Esophagus mucosa (tissue), 1 donor: Measurements from ENCODE around the gene KIRREL1. TPM values are rescaled to one million over a fixed set of nuclear protein-coding genes. Genes with fewer than 3 reads are reported as not detected.

Experiments
- ATAC-seq: fragments of 200-7000 bp; cut with Tn5 transposase; one replicate; pipeline ENCODE4 v1.9.1; 2020
- total RNA-seq: library from RNA; stranded (reverse); gene quantifications from one replicate; pipeline ENCODE4 v1.2.4, GENCODE V29; 2023
- donor health status: DM: yes; HTN: yes; CAD: no.

KIRREL1 gene
- total RNA-seq, 1 donor from 2014 or later, result 9.9 TPM

DNA sequence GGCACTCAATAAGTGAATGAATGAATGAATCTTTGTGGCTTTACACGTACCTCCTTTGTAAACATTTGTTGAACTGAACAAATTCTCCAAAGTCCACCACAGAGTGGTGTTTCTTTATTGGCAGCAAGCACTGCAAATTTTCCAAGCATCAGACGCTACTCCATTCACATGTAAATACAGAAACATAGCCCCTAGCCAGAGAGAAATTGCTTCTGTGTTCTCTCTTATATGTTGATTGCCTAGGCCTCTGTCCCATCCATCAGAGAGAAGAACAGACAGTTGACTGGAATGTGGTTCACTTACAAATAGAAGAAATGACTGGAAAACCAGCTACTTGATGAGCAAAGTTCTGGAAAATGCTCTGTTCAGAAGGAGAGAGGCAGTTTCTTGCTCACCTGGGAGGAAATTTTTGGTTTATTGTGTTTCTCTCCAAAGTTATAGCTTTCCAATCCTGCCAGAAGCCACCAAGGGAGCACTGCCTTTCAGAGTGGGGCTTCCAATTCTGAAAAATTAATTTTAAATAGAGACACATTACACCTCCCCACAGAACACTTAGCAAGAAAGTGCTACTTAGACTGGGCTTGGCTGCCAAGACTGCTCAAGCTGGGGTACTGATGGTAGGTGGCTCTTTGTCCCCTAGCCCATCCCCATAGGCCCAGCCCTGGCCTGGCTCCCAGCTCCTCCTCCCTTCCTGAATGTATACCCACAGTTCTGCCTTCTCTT is 18.1 kb upstream of the KIRREL1 start:
- no peak for ATAC-seq

DNA sequence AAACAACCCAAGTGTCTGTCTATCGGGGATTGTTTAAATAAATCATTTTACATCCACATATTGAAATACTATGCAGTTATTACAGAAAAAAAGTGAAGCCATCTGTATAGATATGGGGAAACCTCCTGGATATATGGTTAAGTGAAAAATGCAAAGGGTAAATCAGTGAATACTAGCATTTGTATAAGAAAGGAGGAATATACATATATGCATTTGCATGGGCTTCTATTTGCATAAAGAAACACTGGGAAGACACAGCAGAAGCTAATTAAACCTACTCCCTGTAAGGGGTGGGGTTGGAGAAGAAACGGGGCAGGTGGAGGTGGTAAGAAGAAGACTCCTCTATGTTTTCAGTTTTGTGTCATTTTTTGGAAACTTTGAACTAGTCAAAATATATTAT is 16.6 kb upstream of the KIRREL1 start:
- ATAC-seq, result no peak

DNA sequence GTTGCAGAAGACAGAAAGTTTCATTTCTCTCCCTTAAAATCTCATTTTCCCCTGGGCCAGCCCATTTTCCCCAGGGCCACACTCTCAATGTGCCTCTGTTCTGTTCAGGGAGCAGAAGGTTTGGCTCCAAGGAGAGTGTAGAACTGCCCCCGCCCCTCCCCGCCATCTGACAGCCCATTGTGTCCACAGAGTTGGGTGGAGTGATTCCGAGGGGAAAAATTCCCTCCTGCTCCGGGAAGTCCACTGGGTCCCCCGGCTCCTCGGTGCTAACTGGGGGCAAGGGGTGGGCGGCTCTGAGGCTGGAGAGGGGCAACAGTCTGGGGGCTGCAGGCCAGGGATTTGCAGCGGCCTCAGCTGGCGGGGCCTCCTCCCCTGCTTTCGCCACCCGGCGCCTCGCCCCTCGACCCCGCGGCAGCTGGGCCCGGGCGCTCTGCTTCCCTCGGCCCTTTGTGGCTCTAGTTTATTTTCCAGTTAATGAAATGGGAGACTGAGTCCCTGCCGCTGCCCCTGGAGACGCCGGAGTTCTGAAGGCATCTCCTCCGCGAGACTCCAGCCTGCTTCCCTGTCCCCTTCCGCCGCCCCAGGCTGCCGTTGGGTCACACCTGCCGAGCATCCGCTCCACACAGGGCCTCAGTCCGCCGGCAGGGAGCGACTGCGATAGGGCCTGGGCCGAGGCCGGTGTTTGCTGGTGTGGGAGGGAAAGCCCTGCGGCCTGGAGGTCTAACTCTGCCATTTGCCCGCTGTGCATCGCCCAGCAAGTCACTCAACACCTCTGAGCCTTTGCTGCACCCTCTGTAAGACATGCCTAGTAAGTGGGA is 14.7 kb upstream of the KIRREL1 start:
- no peak for ATAC-seq

DNA sequence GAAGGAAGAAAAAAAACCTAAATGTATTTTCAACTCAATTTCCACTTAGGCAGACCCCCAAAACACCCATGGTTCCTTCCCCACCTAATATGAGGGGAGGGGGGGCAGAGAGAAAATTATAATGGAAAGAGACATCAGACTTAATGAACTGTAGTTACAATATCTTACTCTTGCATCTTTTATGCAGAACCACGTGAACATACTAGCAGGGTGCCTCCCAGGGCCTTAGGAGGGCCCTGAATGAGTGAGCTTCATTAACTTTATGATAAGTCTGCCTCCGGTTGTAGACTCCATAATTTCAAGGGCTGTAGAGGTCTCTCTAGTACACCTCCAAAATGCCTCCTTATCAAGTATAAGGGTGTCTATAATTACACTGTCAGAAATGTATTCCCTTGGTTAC is 11.3 kb upstream of the KIRREL1 start:
- ATAC-seq, result no peak

DNA sequence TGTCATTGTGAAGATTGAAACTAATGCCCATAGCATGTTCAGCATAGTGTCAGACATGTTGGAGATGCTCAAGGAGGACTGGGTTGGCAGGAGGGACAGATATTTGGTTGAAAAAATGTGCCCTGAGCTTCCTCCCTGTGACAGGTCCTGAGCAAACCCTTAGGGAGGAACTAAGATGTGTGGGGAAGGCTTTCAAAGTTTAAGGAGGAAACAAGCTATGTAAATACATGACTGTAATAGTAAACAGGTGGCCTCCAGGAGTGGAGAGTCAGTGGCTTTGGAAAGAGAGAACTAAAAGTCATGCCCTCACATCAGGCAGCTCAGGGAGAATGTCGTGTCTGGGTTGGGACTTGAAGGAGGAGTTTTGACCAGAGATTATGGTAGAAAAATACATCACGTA is 9.7 kb upstream of the KIRREL1 start:
- ATAC-seq, result no peak

DNA sequence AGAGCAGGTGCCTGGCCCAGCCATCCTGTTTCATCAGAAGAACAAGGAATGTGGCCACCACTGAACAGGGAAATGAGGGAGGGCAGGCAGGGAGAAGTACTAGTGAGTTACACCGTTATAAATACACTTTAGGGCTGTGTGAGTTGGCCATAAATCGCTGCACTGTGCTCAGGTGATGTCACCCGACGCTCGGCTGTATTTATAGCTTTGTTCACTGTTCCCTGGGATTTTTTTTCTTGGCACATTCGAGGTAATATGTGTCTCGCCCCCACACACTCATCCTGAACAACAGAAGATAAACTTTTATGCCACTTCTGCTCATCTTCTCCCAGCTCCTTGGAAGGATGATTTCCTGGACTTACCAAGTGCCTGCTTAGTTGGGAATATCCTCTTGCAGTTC is 9.0 kb upstream of the KIRREL1 start:
- no peak for ATAC-seq

DNA sequence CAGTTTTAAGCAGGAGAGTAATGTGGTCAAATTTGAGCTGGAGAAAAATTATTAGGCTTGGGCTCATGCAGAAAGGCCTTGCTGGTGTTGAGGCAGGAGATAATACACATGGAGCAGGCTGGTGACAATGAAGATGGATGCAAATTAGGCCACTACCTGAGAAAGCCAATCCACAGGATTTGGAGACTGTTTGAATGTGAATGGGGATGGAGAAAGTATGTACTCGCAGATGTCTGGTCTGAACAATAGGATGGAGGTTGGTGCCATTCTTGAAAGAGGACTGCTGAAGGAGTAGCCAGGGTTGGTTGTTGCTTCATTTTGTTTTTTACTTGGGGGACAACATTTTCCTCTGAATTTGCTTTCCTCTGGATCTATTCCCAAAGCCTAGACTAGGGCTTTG is 8.0 kb upstream of the KIRREL1 start:
- no peak for ATAC-seq

DNA sequence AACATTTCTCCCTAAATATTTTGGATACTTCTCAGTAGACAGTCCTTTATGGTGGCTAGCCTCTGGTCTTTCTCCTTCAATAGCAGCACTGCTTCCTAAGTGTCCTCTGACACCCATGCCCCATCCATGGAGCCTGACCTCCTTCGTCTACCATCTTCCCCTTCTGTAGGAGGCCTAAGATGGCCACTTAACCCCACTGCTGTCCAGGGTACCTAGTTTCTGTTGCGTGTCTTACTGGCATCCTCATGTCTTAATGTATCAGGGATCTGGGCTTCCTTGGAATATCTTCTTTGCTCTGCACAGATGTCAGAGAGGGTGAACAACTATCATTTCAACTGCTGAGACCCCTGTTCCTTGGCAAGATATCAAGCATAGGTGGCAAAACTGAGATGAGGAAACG is 5.4 kb upstream of the KIRREL1 start:
- no peak for ATAC-seq

DNA sequence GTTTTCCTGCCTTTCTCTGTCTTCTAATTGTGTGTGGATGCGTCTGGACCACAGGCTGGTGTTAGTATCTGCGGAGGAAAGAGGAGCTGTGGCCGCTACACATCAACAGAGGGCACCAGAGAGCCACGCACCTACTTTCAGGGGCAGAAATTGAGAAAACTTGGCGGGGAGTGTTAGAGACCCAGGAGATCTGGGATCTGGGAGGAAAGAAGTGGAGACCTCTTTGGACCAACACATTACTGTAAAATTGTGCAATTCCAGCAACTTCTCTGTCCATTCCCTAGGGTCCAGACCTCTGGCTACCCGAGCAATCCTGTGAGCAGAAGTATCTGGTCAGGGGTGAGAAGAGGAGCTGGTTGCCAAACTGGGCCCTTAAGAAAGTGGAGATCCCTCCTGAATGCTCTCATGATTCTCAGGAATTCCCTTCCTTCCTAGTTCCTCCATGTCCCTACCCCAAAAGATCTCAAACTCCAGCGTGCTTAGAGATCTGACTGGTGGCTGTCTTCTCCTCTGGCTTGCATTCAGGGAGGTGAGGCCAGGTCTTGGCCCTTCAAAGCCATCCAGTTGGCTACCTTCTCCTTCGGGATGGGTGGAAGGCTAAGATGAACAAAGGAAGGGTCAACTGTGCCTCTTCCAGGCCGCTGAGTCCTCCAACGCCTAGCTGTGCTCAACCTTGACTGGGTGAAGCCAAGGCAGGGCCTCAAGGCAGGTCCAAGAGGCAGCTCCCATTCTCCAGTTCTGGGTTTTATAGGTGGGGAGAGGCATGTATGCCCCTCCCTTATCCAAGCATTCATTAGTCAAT is 1.2 kb upstream of the KIRREL1 start:
- ATAC-seq, result peak; percentile 71

DNA sequence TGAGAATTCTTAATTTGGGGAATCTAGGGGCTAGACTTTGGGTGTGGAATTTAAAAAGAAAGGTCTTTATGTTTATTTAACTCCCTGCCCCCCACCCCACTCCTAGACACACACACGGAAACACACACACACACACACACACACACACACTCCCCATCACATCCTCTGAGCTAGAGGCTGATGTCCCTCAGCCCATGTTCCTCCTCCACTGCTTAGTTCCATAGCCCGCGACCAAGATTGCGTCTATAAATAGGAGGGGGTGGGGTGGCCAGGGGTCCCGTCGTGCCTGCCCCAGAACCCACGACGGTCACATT is 655 bp upstream of the KIRREL1 start:
- ATAC-seq, result no peak

DNA sequence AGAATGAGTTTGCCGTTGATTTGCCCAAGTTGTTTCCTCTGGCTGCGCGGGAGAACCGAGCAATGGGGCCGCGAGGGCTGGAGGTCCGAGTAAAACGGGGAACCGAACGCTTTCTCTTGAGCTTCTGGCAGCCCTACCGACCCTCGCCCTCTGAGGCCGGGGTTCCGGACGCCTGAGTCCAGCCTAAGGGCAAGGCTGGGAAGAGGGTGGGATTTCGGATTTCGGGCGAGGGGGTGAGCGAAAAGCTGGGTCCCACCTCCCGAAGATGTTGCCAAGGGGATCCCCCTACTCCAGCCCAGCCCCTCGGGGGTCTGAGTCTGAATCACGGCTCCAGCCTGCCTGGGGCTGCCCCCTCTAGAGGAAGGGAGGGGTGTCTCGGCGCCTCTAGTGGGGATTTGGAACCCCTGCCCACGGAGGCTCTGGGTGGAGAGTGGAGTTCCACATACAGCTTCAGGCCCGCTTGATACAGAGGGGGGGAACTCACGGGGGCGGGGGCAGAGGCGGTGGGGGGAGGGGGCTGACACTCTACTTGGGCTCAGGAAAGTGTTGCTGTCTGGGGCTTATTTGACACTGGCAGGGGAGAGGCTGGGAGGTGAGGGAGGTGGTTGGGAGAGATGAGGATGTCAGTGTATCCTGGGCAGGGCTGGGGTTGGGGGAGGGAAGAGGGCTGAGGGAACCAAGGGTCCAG is 617 bp downstream of the KIRREL1 start:
- ATAC-seq, result peak; percentile 12

DNA sequence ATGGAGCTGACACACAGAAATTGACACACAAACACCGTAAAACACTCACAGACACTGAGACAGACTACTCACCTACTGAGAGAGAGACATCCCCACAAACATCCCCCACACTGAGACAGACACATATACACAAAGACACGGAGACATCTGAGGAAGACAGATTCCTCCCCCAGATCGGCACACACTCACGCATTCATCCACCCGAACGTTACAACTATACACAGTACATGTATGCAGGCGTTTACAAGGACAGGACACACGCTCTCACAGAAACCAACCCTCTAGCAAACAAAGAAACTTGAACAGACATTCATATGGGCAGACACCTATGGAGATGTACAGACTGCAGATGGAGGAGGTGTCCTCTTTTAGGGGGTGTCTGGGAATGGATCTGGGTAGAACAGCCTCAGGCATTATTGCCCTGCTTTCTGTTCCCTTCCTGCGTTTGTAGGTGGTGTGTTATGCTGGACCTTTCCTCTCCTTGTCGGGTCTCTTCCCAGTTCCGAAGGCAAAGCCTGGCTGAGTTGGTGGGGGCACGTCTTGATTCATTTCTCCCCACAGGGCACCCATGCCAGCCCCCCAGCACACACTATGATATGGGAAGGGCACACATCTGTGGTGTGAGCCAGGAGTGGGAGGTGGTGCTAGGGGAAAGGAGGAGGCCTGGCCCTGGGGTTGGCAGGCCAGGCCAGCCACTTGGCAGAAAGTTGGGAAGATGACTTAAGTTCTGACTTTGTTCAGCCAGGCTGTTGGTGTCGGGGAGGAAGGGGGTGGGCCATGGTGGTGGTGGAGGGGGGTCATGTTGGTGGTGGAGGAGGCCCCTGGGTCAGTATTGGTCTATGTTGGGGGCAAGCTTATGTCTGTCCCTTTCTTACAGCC is 1.5 kb downstream of the KIRREL1 start:
- peak; percentile 6 for ATAC-seq

DNA sequence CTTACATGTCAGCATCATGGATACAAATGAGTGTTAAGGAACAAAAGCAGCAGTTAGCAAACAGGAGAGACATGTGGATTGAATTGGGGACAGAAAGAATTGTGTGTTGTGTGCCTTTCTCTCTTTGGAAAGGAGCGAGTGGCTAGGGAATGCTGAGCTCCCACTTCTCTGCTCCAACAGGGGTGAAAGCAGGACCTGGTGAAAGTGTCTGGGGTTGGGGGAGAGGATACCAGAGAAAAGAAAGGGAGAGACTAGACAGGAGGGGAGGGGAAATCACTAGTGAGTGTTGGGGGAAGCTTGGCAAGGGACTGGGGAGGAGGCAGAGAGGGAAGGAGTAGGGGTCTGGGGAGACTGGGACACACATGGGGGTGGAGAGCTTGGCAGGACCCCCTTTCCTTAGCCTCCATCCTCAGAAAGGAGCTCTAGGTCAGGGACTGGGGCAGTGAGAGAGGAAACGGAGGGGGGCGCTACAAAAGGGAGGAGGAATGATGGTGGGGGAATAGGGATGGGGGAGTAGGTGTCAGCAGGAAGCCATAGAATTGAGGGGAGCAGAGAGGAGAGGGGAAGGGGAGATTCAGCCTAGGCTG is 2.2 kb downstream of the KIRREL1 start:
- no peak for ATAC-seq

DNA sequence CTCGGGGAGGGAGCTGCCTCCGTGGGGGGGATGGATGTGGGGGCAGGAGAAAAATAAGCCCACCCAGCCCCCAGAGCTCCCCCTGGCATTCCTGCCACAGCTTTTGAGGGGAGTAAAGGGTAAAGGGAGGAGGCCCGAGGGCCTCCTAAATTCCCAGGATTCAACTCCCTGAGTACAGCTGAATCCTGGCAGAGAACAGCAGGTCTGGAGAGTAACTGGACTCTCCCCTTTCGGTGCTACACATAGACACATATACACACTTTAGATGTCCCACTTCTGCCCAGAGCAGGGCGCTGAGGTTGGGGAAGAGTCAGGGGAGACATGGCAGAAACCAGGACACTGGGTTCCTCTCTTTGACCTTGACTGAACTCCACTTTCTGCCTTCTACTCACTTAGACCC is 3.0 kb downstream of the KIRREL1 start:
- no peak for ATAC-seq

DNA sequence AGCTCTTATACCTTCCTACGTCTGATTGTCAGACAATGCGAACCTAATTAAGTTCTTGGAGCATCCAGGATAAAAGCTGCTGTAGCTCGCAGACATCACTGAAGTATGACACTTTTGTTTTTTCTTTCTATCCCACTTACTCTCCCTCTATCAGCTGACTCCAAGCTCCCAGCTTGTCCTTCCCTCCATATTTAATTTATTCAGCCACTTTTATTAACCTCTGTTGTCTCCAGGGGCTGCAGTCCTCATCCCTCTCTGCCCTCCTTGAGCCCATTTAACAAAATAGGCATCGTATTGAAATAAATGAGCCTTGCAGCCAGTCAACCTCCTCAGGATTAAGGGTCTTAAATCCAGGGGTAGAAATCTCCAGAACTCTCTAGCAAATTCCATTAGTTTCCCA is 7.1 kb downstream of the KIRREL1 start:
- no peak for ATAC-seq

DNA sequence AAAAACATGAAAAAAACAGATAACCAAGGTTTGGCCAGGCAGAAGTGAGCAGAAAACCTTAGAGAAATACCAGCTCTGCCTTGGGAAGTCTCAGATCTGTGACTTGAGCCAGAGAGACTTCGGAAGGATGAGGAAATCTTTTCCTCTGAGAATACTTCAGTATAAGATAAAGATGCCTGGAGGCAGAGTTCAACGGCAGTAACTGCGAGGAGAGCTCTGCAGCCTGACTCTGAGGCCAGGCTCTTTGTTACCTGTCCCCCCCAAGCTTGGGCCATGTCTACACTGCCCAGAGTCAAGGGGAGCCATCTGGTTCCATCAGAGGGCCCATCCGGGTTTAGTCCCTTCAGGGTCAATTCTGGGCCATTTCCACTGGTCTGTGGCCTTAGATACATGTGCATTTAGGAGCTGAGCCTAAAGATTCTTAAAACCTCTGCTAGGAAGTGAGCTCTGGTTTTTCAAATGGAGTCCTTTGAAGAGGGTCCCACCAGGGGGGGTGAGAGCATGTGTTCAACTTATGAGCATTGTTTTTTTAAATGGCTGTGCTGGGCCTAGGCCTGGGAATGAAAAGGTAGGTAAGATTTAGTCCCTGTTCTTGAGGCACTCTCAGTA is 8.7 kb downstream of the KIRREL1 start:
- ATAC-seq, result no peak

DNA sequence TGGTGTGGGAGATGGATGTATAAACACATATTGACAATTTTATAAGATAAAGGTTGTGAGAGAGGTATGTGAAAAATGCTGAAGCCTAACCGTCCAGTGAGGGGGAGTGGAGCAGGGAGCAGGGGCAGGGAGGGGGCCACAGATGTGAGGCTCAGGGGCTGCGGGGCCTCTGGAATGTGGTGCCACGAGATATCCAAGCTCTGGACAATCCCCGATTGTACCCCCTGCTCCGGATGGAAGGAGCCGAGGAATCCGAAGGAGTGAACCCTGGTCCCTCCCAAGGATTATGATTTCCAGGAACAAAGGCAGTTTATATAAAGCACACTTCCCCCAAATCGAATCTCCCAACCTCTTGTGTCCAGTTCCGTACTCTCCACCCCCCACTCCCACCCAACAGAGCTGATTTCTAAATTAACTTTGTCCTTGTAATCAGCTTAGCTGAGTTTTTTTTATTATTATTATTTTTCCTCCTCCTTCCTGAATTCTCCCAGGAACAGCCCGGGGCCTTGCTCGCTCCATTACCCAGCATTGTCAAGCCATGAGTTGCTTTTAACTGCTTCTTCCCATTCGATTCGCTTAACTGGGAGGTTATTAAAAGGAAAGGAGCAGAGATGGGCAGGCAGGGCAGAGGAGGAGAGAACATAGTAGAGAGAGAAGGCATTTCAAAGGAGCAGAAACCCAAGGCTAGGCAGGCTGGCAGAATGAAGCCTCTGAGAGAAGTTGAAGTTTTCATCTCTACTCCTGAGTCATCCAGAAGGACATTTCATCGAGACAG is 9.4 kb downstream of the KIRREL1 start:
- ATAC-seq, result no peak

DNA sequence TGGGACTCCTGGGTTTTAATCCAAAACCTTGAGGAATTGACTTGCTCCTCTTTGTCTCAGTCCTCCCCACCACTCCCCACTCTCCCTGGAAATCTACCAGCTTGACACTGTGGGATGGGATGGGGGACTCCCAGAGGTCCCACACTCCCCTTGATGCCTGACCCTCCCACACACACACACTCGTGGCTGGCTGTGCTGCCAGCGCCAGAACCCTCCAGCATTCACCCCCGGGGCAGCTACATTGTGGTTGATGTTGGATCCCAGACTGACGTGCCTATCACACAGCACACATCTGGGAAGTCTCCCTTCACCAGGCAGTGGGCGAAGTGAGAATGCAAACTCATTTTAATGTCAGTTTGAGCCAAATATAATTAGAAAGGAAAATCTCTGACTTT is 10.0 kb downstream of the KIRREL1 start:
- no peak for ATAC-seq

DNA sequence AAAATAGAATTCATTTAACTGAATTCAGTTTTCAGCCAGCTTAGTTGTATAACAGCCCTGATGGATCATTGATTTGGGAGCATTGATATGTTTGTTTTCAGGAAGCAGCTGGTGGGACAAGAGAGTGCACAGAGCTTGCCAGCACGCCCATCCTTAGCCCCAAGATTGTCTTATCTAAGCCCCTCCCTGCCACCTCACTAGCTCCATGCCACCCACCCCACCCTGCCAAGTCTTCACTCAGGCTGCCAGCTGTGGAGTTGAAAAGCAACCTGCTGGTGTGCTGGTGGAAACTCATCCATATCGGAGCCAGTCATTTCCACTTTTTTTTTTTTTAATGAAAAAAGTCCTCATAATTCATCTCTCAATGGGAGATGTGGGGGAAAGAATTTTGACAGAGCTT is 11.8 kb downstream of the KIRREL1 start:
- ATAC-seq, result no peak

DNA sequence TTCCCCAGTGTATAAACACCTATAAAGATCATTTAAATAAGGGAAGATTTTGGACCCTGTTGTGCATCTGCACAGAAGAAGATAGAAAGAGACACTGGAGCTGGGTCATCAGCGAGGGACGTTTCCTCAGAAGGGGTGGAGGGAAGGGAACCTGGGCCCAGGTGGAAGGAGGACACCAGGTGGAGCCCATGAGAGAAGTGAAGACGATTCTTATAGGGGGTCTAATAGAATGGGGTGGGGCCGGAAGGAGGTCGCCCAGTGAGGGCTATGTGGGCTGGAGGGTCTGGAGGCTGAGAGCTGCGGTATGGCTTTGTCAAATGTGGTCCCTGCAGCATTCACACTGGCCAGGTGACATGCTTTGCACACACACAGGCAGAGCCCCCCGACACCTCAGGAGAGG is 13.7 kb downstream of the KIRREL1 start:
- no peak for ATAC-seq
